GM18508 (cell line): ENCODE data around the gene AP2A1.
"Not testable (repeated sequence)": the region's sequence is repeated elsewhere in the genome, so short reads cannot be mapped to it uniquely, and the experiment has no call there.

Experiments
- ATAC-seq: cut with Tn5 transposase; IDR thresholded peaks from one replicate; pipeline ENCODE4 v1.9.1; 2021; ENCODE audit warnings: moderate number of reproducible peaks; ENCODE audit not compliant: insufficient read depth, unreplicated experiment

The AP2A1 gene

DNA sequence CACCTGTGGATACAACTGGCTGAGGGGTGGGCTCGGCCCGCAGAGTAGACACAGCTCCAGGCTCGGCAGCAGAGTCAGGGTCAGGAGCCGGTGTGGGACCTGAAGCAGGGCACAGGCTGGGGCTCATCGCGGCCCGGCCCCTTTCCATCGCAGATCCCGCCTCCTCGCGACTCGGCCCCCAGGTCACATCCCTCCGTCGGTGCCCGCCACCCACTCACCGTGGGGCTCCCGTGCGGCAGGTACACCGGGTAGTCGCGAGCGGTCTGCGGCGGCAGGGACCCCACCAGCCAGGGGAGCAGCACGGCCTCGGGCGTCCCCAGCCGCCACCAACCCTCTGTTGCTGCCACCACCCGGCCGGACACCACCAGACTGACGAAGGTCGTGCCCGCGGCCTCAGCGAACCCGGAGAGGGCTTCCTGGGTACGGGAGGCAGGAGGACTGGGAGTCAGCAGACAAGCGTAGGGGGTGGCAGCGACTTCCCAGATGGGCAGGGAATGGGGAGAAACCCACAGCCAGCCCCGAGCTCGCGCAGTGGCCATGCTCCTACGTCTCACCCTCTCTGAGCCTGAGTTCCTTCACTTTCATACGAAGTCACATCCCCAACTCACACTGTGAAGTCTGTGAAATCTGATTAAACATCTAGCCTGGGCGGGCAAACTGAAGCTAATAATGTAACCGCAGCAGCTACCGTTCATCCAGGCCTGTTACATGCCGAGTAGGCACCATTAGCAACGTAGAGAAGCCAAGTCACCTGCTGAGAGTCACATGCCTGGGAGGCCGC is 42.5 kb downstream of the AP2A1 start:
- no peak for ATAC-seq

DNA sequence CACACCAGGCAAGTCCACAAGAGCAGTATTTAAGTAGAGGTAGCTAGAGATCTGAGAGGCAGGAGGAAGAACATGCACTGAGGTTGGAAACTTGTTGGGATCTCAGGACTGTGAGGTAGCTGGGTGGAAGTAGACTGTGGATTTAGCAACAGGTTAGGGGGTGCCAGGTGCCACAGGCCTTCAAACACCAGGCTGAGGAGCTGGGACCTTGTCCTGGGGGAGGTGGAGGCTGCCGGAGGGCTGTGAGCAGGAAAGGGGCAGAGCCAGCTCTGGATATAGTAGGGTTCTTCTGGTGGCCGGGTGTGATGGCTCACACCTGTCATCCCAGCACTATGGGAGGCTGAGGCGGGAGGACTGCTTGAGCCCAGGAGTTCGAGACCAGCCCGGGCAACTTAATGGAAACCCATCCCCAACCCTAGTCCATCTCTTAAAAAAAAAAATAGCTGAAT is 43.2 kb downstream of the AP2A1 start:
- no peak for ATAC-seq

DNA sequence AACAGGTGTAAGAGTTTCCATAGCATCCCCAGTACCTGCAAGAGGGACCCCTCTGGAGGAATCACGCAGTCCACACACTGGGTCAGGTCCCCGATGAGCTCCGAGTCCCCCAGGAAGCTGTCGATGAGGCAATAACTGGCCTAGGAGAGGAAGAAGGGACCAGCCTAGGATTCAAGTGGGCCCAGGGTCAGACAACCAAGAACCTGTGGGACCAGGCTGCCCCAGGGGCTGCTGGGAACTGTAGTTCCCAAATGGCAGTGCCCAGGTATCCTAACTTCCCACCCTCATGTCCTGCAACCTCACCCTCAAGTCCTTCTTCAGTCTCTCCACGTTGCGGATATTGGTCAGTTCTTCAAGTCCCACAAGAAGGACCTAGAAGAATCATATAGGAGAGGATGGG is 44.5 kb downstream of the AP2A1 start:
- no peak for ATAC-seq

GRCh38 chr19:49812452-49812996 is 45.7 kb downstream of the AP2A1 start:
- no peak for ATAC-seq

- ATAC-seq: no peak
These were observed 46.4 kb downstream of the AP2A1 start, which contains the start of gene FUZ for GRCh38 chr19:49812997-49813861. TSS of gene FUZ (minus strand) at chr19:49813292. CDS start at chr19:49813106, 186 bp downstream.

DNA sequence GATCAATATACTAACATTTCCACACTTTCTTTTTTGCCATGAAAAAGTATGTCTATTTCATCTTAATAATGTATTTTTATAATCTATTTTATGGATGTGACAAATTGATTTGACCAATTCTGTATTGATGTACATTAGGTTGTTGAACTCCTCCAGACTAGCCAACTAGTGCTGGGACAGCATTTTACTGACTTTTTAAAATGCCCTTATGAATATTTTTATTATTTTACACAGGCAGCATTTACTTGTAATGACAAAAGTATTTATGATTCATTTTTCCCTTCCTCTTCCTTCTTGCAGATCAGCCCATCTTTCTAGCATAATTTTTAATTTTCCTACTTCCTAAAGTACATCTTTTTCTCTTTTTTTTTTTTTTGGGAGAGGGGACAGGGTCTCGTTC is 47.2 kb downstream of the AP2A1 start:
- no peak for ATAC-seq

- no peak for ATAC-seq
These were observed 49.8 kb downstream of the AP2A1 start for GRCh38 chr19:49816590-49816989.

DNA sequence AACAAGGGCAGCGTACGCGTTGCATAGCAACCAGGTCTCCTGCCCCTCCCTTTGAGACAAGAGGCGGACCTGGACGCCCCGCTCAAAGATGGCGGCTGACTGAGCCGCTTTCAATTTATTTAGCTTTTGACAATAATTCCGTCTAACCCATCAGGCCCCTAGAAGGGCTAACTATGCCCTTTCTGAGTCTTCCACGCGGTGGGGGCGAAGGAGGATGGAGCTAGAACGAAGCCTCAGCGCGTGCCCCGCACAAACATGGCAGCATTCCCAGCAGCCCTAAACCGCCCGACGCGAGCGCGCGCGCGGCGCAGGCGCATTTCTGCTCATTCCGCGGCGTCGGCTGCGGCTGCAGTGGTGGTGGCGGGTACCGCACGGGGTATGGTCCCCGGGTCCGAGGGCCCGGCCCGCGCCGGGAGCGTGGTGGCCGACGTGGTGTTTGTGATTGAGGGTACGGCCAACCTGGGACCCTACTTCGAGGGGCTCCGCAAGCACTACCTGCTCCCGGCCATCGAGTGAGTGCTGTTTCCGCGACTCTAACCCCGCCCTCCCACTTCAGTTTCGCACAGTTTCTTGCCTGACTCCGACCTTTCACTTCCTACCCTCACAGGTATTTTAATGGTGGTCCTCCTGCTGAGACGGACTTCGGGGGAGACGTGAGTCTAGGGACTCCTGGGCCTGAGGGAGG is 51.3 kb downstream of the AP2A1 start, which contains the start of gene MED25:
TSS of gene MED25 (plus strand) at position 326 of the 685 bp plus-strand sequence. CDS start at position 379, 53 bp downstream.
- no peak for ATAC-seq

DNA sequence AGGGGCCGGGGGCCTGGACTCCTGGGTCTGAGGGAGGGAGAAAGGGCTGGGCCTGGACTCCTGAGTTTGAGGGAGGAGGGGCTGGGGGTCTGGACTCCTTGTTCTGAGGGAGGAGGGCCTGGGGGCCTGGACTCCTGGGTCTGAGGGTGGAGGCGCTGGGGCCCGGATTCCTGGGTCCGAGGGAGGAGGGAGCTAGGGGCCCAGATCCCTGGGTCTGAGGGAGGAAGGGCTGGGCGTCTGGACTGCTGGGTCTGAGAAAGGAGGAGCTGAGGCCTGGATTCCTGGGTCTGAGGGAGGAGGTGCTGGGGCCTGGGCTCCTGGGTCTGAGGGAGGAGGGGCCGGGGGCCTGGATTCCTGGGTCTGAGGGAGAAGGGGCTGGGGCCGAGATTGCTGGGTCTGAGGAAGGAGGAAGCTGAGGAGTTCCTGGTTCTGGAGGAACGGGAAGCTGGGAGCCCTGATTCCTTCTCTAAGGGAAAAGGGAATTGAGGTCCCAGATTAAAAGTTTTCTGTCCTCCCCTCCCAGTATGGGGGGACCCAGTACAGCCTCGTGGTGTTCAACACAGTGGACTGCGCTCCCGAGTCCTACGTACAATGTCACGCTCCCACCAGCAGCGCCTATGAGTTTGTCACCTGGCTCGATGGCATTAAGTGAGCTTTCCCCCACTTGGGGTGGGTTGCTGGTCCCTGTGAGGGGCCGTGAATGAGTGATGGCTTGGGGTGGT is 52.0 kb downstream of the AP2A1 start:
- ATAC-seq: no peak

GRCh38 chr19:49819452-49820115 is 52.8 kb downstream of the AP2A1 start:
- not testable (repeated sequence) for ATAC-seq

GRCh38 chr19:49820125-49820524 is 53.3 kb downstream of the AP2A1 start:
- ATAC-seq: no peak

GRCh38 chr19:49823472-49823871 is 56.7 kb downstream of the AP2A1 start:
- ATAC-seq: no peak

DNA sequence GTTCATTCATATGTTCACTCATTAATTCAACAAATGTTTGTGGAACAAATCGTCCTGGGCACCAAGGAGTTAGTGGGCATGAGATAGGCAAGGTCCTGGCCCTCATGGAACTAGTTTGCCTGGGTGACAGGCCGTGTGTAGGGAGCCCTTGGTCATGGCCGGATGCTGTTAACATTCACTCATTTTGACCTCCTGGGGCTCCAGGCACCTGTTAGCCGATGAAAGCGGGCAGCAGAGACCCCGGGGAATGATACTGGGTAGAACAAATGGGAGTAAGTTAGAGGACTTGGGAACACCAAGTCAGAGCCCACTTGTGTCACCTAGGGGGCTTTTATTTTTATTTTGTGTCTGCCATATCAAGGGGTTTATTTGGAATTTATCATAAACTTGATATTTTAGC is 57.9 kb downstream of the AP2A1 start:
- no peak for ATAC-seq

- ATAC-seq: no peak
These were observed 60.2 kb downstream of the AP2A1 start for GRCh38 chr19:49827034-49827433.

DNA sequence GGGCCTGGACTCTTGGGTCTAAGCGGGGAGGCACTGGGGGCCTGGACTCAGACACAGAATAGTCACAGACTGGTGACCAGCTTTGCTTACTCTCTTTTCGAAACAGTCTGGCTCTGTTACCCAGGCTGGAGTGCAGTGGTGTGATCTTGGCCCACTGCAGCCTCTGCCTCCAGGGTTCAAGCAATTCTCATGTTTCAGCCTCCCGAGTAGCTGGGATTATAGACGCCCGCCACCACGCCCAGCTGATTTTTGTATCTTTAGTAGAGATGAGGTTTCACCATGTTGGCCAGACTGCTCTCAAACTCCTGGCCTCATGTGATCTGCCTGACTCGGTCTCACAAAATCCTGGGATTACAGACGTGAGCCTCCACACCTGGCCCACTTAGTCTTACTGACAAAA is 62.4 kb downstream of the AP2A1 start:
- no peak for ATAC-seq

GRCh38 chr19:49829721-49830120 is 62.9 kb downstream of the AP2A1 start:
- no peak for ATAC-seq

GRCh38 chr19:49830766-49831165 is 64.0 kb downstream of the AP2A1 start:
- ATAC-seq: no peak

DNA sequence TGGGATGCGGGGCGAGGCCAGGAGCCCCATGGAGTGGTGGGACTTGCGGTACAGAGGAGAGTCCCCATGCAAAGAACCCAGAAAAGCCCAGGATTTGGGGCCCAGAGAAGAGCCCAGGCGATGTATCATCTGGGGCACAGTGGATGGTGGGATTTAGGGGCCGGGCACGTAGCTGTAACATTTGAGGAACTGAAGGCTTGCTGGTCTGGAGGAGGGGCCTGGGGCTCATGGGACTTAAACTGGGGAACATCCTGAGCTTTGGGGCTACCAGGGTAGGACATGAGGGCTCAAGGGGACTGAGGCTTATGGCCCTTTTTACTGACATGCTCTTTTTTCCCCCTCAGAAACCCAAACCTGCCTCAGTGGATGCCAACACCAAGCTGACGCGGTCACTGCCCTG is 64.8 kb downstream of the AP2A1 start:
- ATAC-seq: no peak

GRCh38 chr19:49832556-49832955 is 65.8 kb downstream of the AP2A1 start:
- ATAC-seq: no peak
